ENCODE results near the gene OGDH.

The OGDH gene

DNA sequence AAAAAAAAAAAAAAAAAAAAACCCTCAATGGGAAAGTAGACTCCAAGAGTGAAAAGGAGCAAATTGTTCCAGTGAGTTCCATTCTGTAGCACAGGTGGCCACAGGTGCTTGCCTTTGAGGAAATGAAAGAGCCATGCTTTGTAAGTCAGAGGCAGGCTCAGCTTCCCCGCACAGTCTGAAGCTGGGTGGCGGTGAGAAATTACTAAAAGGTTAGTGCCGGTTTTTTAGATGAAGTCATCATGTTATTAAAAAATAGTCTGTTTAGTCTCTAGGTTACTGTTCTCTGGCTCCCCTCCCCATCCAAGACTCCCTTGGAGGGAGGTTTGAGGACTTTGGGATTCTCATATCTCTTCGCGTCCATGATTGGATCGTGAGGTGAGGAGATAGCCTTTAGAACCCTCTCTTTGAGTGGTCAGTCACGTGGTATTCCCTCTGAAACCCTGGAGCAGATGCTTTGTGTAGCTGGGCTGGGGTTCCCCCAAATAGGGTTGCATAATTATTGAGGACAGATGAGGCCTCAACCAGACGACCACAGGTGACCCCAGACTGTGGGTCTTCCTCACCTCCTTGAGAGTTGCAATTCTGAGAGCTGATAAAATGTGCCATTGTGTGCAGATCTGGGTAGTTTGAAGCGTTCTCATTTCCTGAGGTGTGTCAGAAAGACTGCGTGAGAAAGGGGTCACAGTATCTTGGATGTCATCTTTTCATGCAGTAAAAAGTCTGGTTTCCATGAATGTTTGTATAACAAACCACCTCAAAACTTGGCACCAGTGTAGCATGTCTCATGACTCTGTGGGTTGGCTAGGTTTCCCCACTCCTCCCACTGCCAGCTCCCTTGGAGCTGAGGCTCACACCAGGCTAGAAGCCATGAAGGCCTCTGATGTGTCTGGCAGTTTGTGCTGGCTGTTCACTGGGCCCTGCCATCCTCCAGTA, 27.1 kb downstream of the OGDH start:
- no peak for TF ChIP-seq ZNF274 (IDR thresholded peaks at IDR 0.05; ENCODE audit: low read depth, low read length)
- H3K4me3 ChIP-seq (ENCODE audit: low read length), result no peak overlapping the region; the same call in 1 of the 2 replicates

- H3K4me3 ChIP-seq (ENCODE audit: low read length), result no peak overlapping the region; the same call in 1 of the 2 replicates
- no peak for TF ChIP-seq ZNF274 (IDR thresholded peaks at IDR 0.05; ENCODE audit: low read depth, low read length)
Measured at GRCh38 chr7:44634187-44634838, 27.9 kb downstream of the OGDH start.

- no peak overlapping the region for H3K4me3 ChIP-seq (ENCODE audit: low read length)
- no peak for TF ChIP-seq ZNF274 (IDR thresholded peaks at IDR 0.05; ENCODE audit: low read depth, low read length)
Measured at GRCh38 chr7:44634839-44635591, 28.6 kb downstream of the OGDH start.

GRCh38 chr7:44636041-44636584, 29.7 kb downstream of the OGDH start:
- TF ChIP-seq ZNF274 (IDR thresholded peaks at IDR 0.05; ENCODE audit: low read depth, low read length), result no peak
- H3K4me3 ChIP-seq (ENCODE audit: low read length), result no peak overlapping the region

GRCh38 chr7:44636926-44637325, 30.5 kb downstream of the OGDH start:
- H3K4me3 ChIP-seq (ENCODE audit: low read length), result no peak overlapping the region
- TF ChIP-seq ZNF274 (IDR thresholded peaks at IDR 0.05; ENCODE audit: low read depth, low read length), result no peak

GRCh38 chr7:44637788-44638594, 31.6 kb downstream of the OGDH start:
- peak overlapping the region; percentile 38; the same call in 1 of the 2 replicates for H3K4me3 ChIP-seq (ENCODE audit: low read length)
- no peak for TF ChIP-seq ZNF274 (IDR thresholded peaks at IDR 0.05; ENCODE audit: low read depth, low read length)

- H3K4me3 ChIP-seq (ENCODE audit: low read length), result peak overlapping the region; percentile 38; the same call in 1 of the 2 replicates
- TF ChIP-seq ZNF274 (IDR thresholded peaks at IDR 0.05; ENCODE audit: low read depth, low read length), result no peak
Measured at GRCh38 chr7:44638611-44639557, 32.5 kb downstream of the OGDH start.

DNA sequence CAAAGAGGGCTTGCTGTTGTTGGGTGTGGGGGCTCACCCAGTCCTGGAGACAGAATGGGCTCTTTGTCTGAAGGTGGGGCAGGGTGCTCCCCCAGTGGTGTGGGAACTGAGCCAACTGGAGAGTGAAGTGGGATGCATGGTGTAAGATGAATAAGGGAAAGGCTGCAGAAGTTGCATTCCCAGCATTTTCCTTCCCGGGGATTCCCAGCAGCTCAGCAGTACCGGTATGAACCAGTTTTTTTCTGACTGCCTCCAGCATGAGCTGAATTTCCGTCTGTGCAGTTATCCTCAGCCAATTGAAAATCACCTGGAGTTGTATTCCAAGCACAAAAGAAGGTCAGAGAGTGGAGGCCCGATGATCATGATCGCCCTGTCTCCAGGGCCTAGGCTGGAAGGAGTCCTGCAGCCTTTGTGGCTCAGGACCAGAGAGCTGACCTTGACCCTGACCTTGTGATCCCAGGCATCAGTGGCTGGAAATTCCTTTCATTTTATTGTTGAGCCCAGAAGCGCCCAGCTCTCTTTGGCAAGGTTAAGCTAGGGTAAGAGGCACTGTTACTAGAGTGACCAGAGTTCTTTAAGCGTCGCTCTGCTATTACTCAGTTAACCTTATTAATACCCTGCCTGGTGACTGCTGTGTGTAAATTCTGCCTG, 33.4 kb downstream of the OGDH start:
- H3K4me3 ChIP-seq (ENCODE audit: low read length), result peak overlapping the region; percentile 13; the same call in 1 of the 2 replicates
- no peak for TF ChIP-seq ZNF274 (IDR thresholded peaks at IDR 0.05; ENCODE audit: low read depth, low read length)

DNA sequence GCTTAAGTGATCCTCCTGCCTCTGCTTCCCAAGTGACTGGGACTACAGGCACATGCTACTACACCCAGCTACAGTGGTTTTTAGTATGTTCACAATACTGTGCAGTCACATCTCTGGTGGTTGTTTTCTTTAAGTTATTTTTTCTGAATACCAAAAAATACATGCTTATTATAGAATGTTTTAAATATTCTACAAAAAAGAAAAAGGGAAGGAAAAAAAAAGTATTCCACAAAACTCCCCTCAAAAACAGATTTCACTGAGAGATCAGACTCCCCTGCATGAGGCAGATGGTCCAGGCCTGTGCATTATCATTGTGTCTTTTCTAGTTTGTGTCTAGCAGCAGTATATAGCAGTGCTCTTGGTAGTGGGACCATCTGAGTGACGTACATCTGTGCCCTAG, 36.8 kb downstream of the OGDH start:
- TF ChIP-seq ZNF274 (IDR thresholded peaks at IDR 0.05; ENCODE audit: low read depth, low read length), result no peak
- no peak overlapping the region for H3K4me3 ChIP-seq (ENCODE audit: low read length)

DNA sequence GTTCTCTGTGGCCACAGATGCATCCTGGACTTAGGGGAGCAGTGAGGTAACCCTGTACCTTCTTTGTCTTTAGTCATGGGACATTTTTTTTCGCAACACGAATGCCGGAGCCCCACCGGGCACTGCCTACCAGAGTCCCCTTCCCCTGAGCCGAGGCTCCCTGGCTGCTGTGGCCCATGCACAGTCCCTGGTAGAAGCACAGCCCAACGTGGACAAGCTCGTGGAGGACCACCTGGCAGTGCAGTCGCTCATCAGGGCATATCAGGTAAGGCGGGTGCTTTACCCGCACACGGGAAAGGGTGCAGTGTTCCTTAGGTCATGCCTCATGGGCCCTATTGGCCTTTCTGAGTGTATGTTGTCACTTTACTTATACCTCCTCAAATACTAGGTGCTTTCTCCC, 38.8 kb downstream of the OGDH start:
- no peak overlapping the region for H3K4me3 ChIP-seq (ENCODE audit: low read length)
- TF ChIP-seq ZNF274 (IDR thresholded peaks at IDR 0.05; ENCODE audit: low read depth, low read length), result no peak

GRCh38 chr7:44645696-44646095, 39.3 kb downstream of the OGDH start:
- TF ChIP-seq ZNF274 (IDR thresholded peaks at IDR 0.05; ENCODE audit: low read depth, low read length), result no peak
- H3K4me3 ChIP-seq (ENCODE audit: low read length), result no peak overlapping the region
